GM12878 (cell line): ENCODE data around the gene BNC2. TPM values are rescaled to one million over a fixed set of nuclear protein-coding genes. Genes with fewer than 3 reads are reported as not detected.

ENCODE experiments used
- ATAC-seq: fragments of 200-7000 bp; cut with Tn5 transposase; 3 replicates; pipeline ENCODE4 v1.9.1; 2020; ENCODE audit warnings: mild to moderate bottlenecking, moderate library complexity
- BruUV-seq: library from RNA; stranded (reverse); fragments of 400-500 nt; replicated peaks from 2 replicates; lab custom pipeline; 2021; lab: Mats Ljungman, UMichigan
- CTCF ChIA-PET: fragments of 300-600 bp; sonication (Branson Sonifier 250); formaldehyde crosslinking; extraction: SDS; loops from one replicate; lab custom pipeline; 2021; ENCODE audit warnings: inconsistent platforms; lab: Yijun Ruan, JAX
- POLR2A ChIA-PET: fragments of 350-600 bp; formaldehyde crosslinking; extraction: SDS; loops from one replicate; lab custom pipeline; 2021; ENCODE audit warnings: inconsistent platforms; lab: Charles Lee
- RAD21 ChIA-PET: fragments of 300-600 bp; sonication (Branson Sonifier 250); formaldehyde crosslinking; loops from one replicate; lab custom pipeline; 2023; ENCODE audit warnings: antibody characterized with exemption; ENCODE audit not compliant: unreplicated experiment; lab: Charles Lee
- SMC1A ChIA-PET: fragments of 300-600 bp; sonication (Branson Sonifier 250); formaldehyde crosslinking; loops from one replicate; lab custom pipeline; 2023; ENCODE audit not compliant: unreplicated experiment, uncharacterized antibody; lab: Charles Lee
- DNase-seq: peaks from one replicate; pipeline ENCODE4 v3.0.0-alpha.2; 2011; ENCODE audit warnings: low read depth, low spot score
- FAIRE-seq: peaks from 3 replicates; lab custom pipeline; 2011; peaks lifted over from hg19 to GRCh38; lab: Jason Lieb, UNC
- H2AFZ ChIP-seq: 2 replicates; pipeline ENCODE4 v1.6.0; 2011; ENCODE audit warnings: low read depth, low read length, control low read depth; ENCODE audit not compliant: control insufficient read depth
- H3K27ac ChIP-seq: 2 replicates; pipeline ENCODE4 v1.5.1; 2011; ENCODE audit warnings: control low read depth; ENCODE audit not compliant: control insufficient read depth, insufficient read depth
- H3K27me3 ChIP-seq, 2 experiments: replicated peaks in 1 of 2; 2 replicates each; pipeline versions ENCODE4 v1.6.0 to v1.6.1; 2011; ENCODE audit warnings: low read length in 1 of 2; ENCODE audit not compliant: control insufficient read depth in 2 of 2, insufficient read depth in 2 of 2
- H3K36me3 ChIP-seq, 2 experiments: 2 replicates each; pipeline ENCODE4 v1.5.1; 2011; ENCODE audit warnings: low read length in 1 of 2; ENCODE audit not compliant: control insufficient read depth in 2 of 2, insufficient read depth in 2 of 2
- H3K4me1 ChIP-seq: 2 replicates; pipeline ENCODE4 v1.6.1; 2011; ENCODE audit warnings: mild to moderate bottlenecking, low read length, moderate library complexity, mixed read lengths; ENCODE audit not compliant: control insufficient read depth, insufficient read depth
- H3K4me2 ChIP-seq: 2 replicates; pipeline ENCODE4 v1.6.0; 2011; ENCODE audit warnings: control low read depth; ENCODE audit not compliant: control insufficient read depth, insufficient read depth
- H3K4me3 ChIP-seq: fragments of 200-600 bp; sonication (generic); 2 replicates; pipeline ENCODE4 v1.5.1; 2016
- H3K79me2 ChIP-seq: 2 replicates; pipeline ENCODE4 v1.6.0; 2011; ENCODE audit warnings: low read length; ENCODE audit not compliant: control insufficient read depth, insufficient read depth
- H3K9ac ChIP-seq: 2 replicates; pipeline ENCODE4 v1.8.0; 2011; ENCODE audit warnings: low read length, control low read depth, mixed read lengths; ENCODE audit not compliant: control insufficient read depth, insufficient read depth
- H3K9me3 ChIP-seq: replicated peaks from 3 replicates; pipeline ENCODE4 v1.5.1; 2011; ENCODE audit warnings: mild to moderate bottlenecking, low read length; ENCODE audit not compliant: control insufficient read depth, insufficient read depth
- H4K20me1 ChIP-seq: 2 replicates; pipeline ENCODE4 v1.6.0; 2011; ENCODE audit not compliant: control insufficient read depth, insufficient read depth
- BACH1 ChIP-seq: fragments of 450-650 bp; IDR thresholded peaks from 2 replicates; pipeline ENCODE4 v1.6.1; 2017; ENCODE audit warnings: mild to moderate bottlenecking, borderline replicate concordance
- BCL11A ChIP-seq: IDR thresholded peaks from 2 replicates; pipeline ENCODE4 v1.6.1; 2011; ENCODE audit warnings: low read depth, low read length
- CBX5 ChIP-seq: sonication (generic); IDR thresholded peaks from 2 replicates; pipeline ENCODE4 v1.6.1; 2016; ENCODE audit warnings: low read depth, moderate library complexity, mild to moderate bottlenecking, inconsistent platforms
- FOS ChIP-seq: IDR thresholded peaks from 3 replicates; pipeline ENCODE4 v1.6.1; 2011; ENCODE audit warnings: borderline replicate concordance; ENCODE audit not compliant: insufficient read length; ENCODE audit errors: extremely low read depth
- POLR2AphosphoS2 ChIP-seq: IDR thresholded peaks from 2 replicates; pipeline ENCODE4 v1.6.1; 2011; ENCODE audit warnings: low read depth, mild to moderate bottlenecking, low read length, improper control_type of control experiment, moderate library complexity
- SP1 ChIP-seq: IDR thresholded peaks from one replicate; pipeline ENCODE4 v1.6.1; 2011; ENCODE audit warnings: low read depth, low read length
- SRF ChIP-seq, 2 experiments: IDR thresholded peaks; 2 replicates each; pipeline ENCODE4 v1.6.1; 2011; ENCODE audit warnings: low read depth in 2 of 2, low read length in 2 of 2, mild to moderate bottlenecking in 1 of 2, moderate library complexity in 1 of 2
- TBL1XR1 ChIP-seq: IDR thresholded peaks from 2 replicates; pipeline ENCODE4 v1.6.1; 2012; ENCODE audit warnings: low read depth, low read length, improper control_type of control experiment
- ZSCAN29 ChIP-seq: fragments of 450-650 bp; IDR thresholded peaks from 2 replicates; pipeline ENCODE4 v1.6.1; 2017; ENCODE audit warnings: mild to moderate bottlenecking, moderate library complexity
- WGBS: methylation state at CpG from one replicate; pipeline ENCODE4 v1.1.6; 2016; ENCODE audit warnings: low lambda C conversion rate; ENCODE audit not compliant: insufficient replicate concordance, insufficient coverage; ENCODE audit errors: missing lambda C conversion rate; 5-methylcytosine and 5-hydroxymethylcytosine counted together
- in situ Hi-C: fragments of 300-500 bp; cut with MboI; formaldehyde crosslinking; loops from 9 replicates; pipeline ENCODE4 v1.14.3; 2018; ENCODE audit warnings: mixed read lengths
- intact Hi-C: fragments of 100-400 bp; cut with micrococcal nuclease; formaldehyde crosslinking; loops from one replicate; pipeline ENCODE4 v1.14.2; 2022; ENCODE audit not compliant: unreplicated experiment
- polyA plus RNA-seq, 11 experiments: library from polyadenylated mRNA; depleted of rRNA in 4 of 11; unstranded in 6 of 11; stranded (reverse) in 5 of 11; fragments of >200 nt; fragmentation: Nextera tagmentation in 4 of 11; fragmentation: Illumina TruSeq in 1 of 11; extraction: Ambion mirVana in 4 of 11; extraction: Trizol in 1 of 11; gene quantifications; 1 replicate in 1 of 11; 2 replicates in 10 of 11; pipeline versions ENCODE4 v1.2.1 to v1.2.3, GENCODE V29; 2011 to 2016; ENCODE audit warnings: inconsistent platforms in 2 of 11, missing spikeins in 2 of 11, low read depth in 1 of 11
- total RNA-seq, 4 experiments: library from RNA; depleted of rRNA in 3 of 4; stranded (reverse); fragments of >200 nt in 3 of 4; fragmentation: Illumina TruSeq in 1 of 4; extraction: Trizol in 1 of 4; gene quantifications; 2 replicates each; pipeline versions ENCODE4 v1.2.1 to v1.2.3, GENCODE V29; 2013 to 2021
- TF ChIP-seq, protein P1 (sequence below): IDR thresholded peaks from 2 replicates; pipeline ENCODE4 v1.6.1; 2012; ENCODE audit warnings: low read depth, low read length, improper control_type of control experiment
- TF ChIP-seq, protein P2 (sequence below): fragments of 450-650 bp; IDR thresholded peaks from 2 replicates; pipeline ENCODE4 v1.6.1; 2016; ENCODE audit warnings: mild to moderate bottlenecking
- TF ChIP-seq, protein P3 (sequence below): fragments of 450-650 bp; IDR thresholded peaks from 2 replicates; pipeline ENCODE4 v1.6.1; 2018; ENCODE audit warnings: mild to moderate bottlenecking, low read depth, moderate library complexity; ENCODE audit not compliant: partially characterized antibody
- TF ChIP-seq, protein P4 (sequence below): fragments of 450-650 bp; IDR thresholded peaks from 2 replicates; pipeline ENCODE4 v1.6.1; 2014; ENCODE audit warnings: mild to moderate bottlenecking

The BNC2 gene
- total and polyA plus RNA-seq, 10 of the 15 experiments (the other 5 are each of a cell fraction or from before 2014, with no cell fraction given): 0.05 to 14.5 (median 0.26) TPM

DNA sequence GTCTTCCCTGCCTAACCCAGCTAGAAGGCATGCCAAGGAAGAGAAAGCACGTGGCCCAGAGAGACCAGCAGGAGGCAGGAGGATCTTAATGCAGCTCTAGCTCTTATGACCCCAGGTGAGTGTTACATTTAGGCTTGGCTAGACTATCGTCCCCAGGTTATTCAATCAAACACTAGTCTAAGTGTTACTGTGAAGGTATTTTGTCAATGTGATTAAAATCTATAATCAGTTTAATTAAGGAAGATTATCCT is 483.7 kb downstream of the BNC2 start (continued):
- TF ChIP-seq TBL1XR1: no peak
- TF ChIP-seq, all 136 proteins: peak for 0

DNA sequence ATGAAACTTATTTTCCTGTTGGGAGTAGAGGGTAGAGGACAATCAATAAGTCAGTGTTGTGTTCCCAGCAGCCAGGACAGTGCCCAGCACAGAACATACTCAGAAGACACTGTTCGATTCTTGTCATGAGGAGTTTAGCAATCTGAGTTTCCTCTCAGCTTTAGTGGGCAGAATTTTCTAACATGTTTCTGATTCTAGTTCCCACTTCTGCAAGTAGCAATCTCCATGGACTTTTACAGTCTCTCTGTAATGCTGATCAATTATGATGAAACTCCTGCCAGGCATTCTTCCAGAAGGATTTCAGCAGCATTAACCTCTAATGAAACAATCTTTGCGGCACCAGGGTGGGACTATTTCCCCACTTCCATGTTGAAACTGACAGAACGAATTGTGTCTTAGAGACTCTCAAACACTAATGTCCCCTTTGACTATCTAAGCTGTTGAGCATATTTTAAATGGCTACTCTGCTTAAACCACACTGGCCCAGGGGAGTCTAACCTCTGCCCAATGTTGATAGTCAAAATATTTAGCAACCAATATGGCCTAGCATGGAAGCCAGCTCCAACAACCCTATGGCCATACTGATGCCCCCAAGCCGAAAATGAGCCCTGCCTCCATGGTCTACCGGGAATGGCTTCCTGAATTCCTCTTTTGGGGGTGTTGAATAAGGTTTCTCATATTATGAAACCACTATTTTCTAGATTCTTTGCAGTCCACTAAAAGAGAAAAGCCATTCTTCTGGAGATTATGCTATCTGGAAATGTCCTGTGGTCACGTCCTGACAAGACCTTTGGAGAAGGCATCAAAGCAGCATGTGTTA is 484.3 kb downstream of the BNC2 start:
- in situ Hi-C loops: no loop called here
- CTCF ChIA-PET: interaction anchor here (0.6 kb wide), 1 partner anchor 236 kb away, joined by 3 read pairs; no protein-coding TSS in a partner anchor
- DNase-seq (no peak), ATAC-seq (no peak)
- no peaks in the 10 kb centered on the region for H3K4me1 ChIP-seq
- no peak overlapping the region for H2AFZ ChIP-seq
- H3K79me2 ChIP-seq: no peaks in the 10 kb centered on the region
- H3K4me2 ChIP-seq: no peak overlapping the region
- POLR2A ChIA-PET: no interaction called here
- SMC1A ChIA-PET: interaction anchor here (1.0 kb wide), 1 partner anchor 28 kb away, joined by 3 read pairs; no protein-coding TSS in a partner anchor
- no peak overlapping the region for H3K27ac ChIP-seq
- no peaks in the 10 kb centered on the region; the same call in 2 of the 3 replicates for H3K9me3 ChIP-seq
- TF ChIP-seq BCL11A (no peak), FOS (no peak), ZSCAN29 (no peak), POLR2AphosphoS2 (no peak), CBX5 (no peak), SP1 (no peak), SRF (IDR thresholded peaks at IDR 0.05; ENCODE audit: low read depth in 2 of 2, low read length in 2 of 2) (no peak), BACH1 (no peak)
- TF ChIP-seq, protein P1, sequence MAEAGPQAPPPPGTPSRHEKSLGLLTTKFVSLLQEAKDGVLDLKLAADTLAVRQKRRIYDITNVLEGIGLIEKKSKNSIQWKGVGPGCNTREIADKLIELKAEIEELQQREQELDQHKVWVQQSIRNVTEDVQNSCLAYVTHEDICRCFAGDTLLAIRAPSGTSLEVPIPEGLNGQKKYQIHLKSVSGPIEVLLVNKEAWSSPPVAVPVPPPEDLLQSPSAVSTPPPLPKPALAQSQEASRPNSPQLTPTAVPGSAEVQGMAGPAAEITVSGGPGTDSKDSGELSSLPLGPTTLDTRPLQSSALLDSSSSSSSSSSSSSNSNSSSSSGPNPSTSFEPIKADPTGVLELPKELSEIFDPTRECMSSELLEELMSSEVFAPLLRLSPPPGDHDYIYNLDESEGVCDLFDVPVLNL: no peak
- TF ChIP-seq, protein P2, sequence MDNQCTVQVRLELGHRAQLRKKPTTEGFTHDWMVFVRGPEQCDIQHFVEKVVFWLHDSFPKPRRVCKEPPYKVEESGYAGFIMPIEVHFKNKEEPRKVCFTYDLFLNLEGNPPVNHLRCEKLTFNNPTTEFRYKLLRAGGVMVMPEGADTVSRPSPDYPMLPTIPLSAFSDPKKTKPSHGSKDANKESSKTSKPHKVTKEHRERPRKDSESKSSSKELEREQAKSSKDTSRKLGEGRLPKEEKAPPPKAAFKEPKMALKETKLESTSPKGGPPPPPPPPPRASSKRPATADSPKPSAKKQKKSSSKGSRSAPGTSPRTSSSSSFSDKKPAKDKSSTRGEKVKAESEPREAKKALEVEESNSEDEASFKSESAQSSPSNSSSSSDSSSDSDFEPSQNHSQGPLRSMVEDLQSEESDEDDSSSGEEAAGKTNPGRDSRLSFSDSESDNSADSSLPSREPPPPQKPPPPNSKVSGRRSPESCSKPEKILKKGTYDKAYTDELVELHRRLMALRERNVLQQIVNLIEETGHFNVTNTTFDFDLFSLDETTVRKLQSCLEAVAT: no peak
- TF ChIP-seq, protein P3, sequence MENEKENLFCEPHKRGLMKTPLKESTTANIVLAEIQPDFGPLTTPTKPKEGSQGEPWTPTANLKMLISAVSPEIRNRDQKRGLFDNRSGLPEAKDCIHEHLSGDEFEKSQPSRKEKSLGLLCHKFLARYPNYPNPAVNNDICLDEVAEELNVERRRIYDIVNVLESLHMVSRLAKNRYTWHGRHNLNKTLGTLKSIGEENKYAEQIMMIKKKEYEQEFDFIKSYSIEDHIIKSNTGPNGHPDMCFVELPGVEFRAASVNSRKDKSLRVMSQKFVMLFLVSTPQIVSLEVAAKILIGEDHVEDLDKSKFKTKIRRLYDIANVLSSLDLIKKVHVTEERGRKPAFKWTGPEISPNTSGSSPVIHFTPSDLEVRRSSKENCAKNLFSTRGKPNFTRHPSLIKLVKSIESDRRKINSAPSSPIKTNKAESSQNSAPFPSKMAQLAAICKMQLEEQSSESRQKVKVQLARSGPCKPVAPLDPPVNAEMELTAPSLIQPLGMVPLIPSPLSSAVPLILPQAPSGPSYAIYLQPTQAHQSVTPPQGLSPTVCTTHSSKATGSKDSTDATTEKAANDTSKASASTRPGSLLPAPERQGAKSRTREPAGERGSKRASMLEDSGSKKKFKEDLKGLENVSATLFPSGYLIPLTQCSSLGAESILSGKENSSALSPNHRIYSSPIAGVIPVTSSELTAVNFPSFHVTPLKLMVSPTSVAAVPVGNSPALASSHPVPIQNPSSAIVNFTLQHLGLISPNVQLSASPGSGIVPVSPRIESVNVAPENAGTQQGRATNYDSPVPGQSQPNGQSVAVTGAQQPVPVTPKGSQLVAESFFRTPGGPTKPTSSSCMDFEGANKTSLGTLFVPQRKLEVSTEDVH: no peak
- TF ChIP-seq, protein P4, sequence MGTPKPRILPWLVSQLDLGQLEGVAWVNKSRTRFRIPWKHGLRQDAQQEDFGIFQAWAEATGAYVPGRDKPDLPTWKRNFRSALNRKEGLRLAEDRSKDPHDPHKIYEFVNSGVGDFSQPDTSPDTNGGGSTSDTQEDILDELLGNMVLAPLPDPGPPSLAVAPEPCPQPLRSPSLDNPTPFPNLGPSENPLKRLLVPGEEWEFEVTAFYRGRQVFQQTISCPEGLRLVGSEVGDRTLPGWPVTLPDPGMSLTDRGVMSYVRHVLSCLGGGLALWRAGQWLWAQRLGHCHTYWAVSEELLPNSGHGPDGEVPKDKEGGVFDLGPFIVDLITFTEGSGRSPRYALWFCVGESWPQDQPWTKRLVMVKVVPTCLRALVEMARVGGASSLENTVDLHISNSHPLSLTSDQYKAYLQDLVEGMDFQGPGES: no peak
- TF ChIP-seq, all 136 proteins: peak for 0
- Histone ChIP-seq H3K4me3 (no peak overlapping the region), H3K27me3 (no peaks in the 10 kb centered on the region), H3K36me3 (no peaks in the 10 kb centered on the region), H3K9ac (no peak overlapping the region), H4K20me1 (no peaks in the 10 kb centered on the region)
- BruUV-seq: no TSS peak
- 19% methylated on average over 6 of the region's 6 CpGs for WGBS
- intact Hi-C loops: no loop called here
- FAIRE-seq: no peak
- RAD21 ChIA-PET: no interaction called here
